ENCODE measurements around the gene GABRA4.

GABRA4 gene

GRCh38 chr4:46979283-46979682, 14.1 kb downstream of the GABRA4 start:
- no peak for DNase-seq (ENCODE audit: low read depth in 2 of 2)

GRCh38 chr4:46977245-46977644, 16.1 kb downstream of the GABRA4 start:
- no peak for DNase-seq (ENCODE audit: low read depth in 2 of 2)

- DNase-seq (ENCODE audit: low read depth in 2 of 2): no peak
Measured at GRCh38 chr4:46975812-46976553, 17.4 kb downstream of the GABRA4 start.

GRCh38 chr4:46974891-46975543, 18.4 kb downstream of the GABRA4 start:
- no peak for DNase-seq (ENCODE audit: low read depth in 2 of 2)

- DNase-seq (ENCODE audit: low read depth in 2 of 2): no peak
Measured at GRCh38 chr4:46968847-46969246, 24.5 kb downstream of the GABRA4 start.

- DNase-seq (ENCODE audit: low read depth in 2 of 2): no peak
Measured at GRCh38 chr4:46967631-46968030, 25.8 kb downstream of the GABRA4 start.

GRCh38 chr4:46958742-46959488, 34.5 kb downstream of the GABRA4 start:
- DNase-seq (ENCODE audit: low read depth in 2 of 2): no peak

- no peak for DNase-seq (ENCODE audit: low read depth in 2 of 2)
Measured at GRCh38 chr4:46956451-46956850, 36.9 kb downstream of the GABRA4 start.

GRCh38 chr4:46955601-46956000, 37.8 kb downstream of the GABRA4 start:
- no peak for DNase-seq (ENCODE audit: low read depth in 2 of 2)

GRCh38 chr4:46954643-46955042, 38.7 kb downstream of the GABRA4 start:
- DNase-seq (ENCODE audit: low read depth in 2 of 2): no peak

- no peak for DNase-seq (ENCODE audit: low read depth in 2 of 2)
Measured at GRCh38 chr4:46953564-46953963, 39.8 kb downstream of the GABRA4 start.

- DNase-seq (ENCODE audit: low read depth in 2 of 2): no peak
Measured at GRCh38 chr4:46952451-46952850, 40.9 kb downstream of the GABRA4 start.

GRCh38 chr4:46950826-46951225, 42.6 kb downstream of the GABRA4 start:
- no peak for DNase-seq (ENCODE audit: low read depth in 2 of 2)

GRCh38 chr4:46949822-46950221, 43.6 kb downstream of the GABRA4 start:
- DNase-seq (ENCODE audit: low read depth in 2 of 2): no peak

GRCh38 chr4:46947541-46947940, 45.8 kb downstream of the GABRA4 start:
- DNase-seq (ENCODE audit: low read depth in 2 of 2): no peak

GRCh38 chr4:46946919-46947536, 46.4 kb downstream of the GABRA4 start:
- no peak for DNase-seq (ENCODE audit: low read depth in 2 of 2)

GRCh38 chr4:46945062-46945461, 48.3 kb downstream of the GABRA4 start:
- DNase-seq (ENCODE audit: low read depth in 2 of 2): no peak

GRCh38 chr4:46944345-46944744, 49.0 kb downstream of the GABRA4 start:
- no peak for DNase-seq (ENCODE audit: low read depth in 2 of 2)

- DNase-seq (ENCODE audit: low read depth in 2 of 2): no peak
Measured at GRCh38 chr4:46937493-46937892, 55.9 kb downstream of the GABRA4 start.

- no peak for DNase-seq (ENCODE audit: low read depth in 2 of 2)
Measured at GRCh38 chr4:46934726-46935125, 58.7 kb downstream of the GABRA4 start.

GRCh38 chr4:46933686-46934085, 59.7 kb downstream of the GABRA4 start:
- DNase-seq (ENCODE audit: low read depth in 2 of 2): no peak

- no peak for DNase-seq (ENCODE audit: low read depth in 2 of 2)
Measured at GRCh38 chr4:46931981-46932380, 61.4 kb downstream of the GABRA4 start.

Data from stimulated activated CD8-positive, alpha-beta memory T cell treated with anti-CD3 and anti-CD28 coated beads, Interleukin-7, amount 100 ng/mL, for 1 hour (primary cell).